HG03354 (cell line): ENCODE measurements around the gene TSGA10IP.
A peak's percentile ranks its signal among the peaks of the same experiment; 100 is the strongest.
"Not testable (repeated sequence)": the region's sequence is repeated elsewhere in the genome, so short reads cannot be mapped to it uniquely, and the experiment has no call there.

Source experiments
- ATAC-seq: cut with Tn5 transposase; IDR thresholded peaks from one replicate; pipeline ENCODE4 v1.9.1; 2021; ENCODE audit warnings: mild to moderate bottlenecking; ENCODE audit not compliant: unreplicated experiment, poor library complexity, severe bottlenecking

The TSGA10IP gene

DNA sequence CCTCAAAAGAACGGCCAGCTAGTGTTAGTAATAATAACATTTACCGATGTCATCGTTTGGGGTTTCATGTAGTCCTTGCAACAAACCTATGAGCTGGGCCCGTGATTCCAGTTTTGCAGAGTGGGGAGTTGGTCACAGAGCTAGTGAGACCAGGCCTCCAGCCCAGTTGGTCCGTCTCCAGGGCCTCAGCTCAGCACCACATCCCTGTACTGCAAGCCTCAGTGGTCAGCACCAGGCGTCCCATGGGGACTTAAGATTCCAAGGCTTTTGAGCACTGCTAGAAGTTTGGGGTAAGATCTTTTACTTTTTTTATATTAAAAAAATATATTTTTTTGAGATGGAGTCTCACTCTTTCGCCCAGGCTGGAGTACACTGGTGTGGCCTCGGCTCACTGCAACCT, 1.1 kb upstream of the TSGA10IP start:
- no peak for ATAC-seq

DNA sequence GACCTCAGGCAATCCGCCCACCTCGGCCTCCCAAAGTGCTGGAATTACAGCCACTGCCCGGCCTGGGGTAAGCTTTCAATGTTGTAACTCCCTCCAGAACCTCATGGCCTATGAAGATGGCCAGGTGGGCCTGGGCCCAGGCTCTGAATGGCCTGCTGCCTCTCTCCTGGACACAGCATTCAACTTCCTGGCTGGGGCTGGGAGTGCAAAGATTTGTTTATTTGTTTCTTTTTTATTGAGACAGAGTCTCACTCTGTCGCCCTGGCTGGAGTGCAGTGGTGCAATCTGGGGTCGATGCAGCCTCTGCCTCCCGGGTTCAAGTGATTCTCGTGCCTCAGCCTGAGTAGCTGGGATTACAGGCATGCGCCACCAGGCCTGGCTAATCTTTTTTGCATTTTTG, 513 bp upstream of the TSGA10IP start:
- no peak for ATAC-seq

GRCh38 chr11:65945941-65946558, 770 bp downstream of the TSGA10IP start:
- no peak for ATAC-seq

DNA sequence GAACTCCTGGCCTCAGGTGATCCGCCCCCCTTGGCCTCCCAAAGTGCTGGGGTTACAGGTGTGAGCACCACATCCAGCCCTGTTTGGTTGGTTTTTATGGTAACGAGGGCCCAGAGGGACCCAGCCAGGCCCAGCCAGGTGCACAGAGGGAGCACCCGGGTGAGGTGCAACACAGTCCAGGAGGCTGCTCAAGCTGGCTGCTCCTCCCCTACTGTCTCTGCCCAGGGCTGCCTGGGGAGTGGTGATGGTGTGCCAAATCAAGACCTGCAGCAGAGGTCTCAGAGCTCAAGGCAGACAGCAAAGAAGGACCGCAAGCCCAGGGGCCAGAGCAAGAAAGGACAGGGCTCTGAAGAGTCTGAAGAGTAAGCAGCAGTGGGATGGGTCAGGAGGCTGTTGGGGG, 1.4 kb downstream of the TSGA10IP start:
- ATAC-seq = no peak

GRCh38 chr11:65947133-65947532, 1.9 kb downstream of the TSGA10IP start:
- ATAC-seq = no peak

DNA sequence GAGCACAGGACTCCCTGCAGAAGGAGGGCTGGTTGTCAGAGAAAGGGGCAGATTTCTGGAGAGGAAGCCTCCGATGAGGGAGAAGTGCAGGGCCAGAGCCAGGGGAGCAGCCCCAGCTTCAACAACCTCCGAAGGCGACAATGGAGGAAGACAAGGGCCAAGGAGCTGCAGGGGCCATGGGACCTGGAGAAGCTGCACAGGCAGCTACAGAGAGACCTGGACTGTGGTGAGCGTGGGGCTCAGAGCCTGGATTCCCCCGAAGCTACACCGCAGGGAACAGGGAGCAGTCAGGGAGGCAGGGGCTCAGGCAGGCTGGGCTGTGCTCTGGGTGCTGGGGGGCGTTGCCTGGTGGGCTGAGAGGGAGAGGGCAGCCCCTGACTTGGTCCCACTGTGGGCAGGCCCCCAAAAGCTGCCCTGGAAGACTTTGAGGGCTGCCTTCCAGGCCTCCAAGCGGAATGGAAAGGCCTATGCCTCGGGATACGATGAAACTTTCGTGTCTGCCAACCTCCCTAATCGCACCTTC, 2.4 kb downstream of the TSGA10IP start:
- ATAC-seq = no peak

DNA sequence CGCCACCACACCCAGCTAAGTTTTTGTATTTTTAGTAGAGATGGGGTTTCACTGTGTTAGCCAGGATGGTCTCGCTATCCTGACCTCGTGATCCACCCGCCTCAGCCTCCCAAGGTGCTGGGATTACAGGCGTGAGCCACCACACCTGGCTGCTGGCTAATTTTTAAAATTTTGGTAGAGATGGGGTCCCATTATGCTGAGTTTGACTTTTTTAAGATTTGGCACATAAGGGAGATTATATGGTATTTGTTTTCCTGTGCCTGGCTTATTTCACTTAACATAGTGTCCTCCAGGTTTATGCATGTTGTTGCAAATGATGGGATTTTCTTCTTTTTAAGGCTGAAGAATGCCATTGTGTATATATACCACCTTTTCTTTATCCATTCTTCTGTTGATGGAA, 5.4 kb downstream of the TSGA10IP start:
- not testable (repeated sequence) for ATAC-seq

- ATAC-seq = not testable (repeated sequence)
These were observed 6.4 kb downstream of the TSGA10IP start for GRCh38 chr11:65951641-65952040.

- no peak for ATAC-seq
These were observed 6.8 kb downstream of the TSGA10IP start for GRCh38 chr11:65952052-65952521.

DNA sequence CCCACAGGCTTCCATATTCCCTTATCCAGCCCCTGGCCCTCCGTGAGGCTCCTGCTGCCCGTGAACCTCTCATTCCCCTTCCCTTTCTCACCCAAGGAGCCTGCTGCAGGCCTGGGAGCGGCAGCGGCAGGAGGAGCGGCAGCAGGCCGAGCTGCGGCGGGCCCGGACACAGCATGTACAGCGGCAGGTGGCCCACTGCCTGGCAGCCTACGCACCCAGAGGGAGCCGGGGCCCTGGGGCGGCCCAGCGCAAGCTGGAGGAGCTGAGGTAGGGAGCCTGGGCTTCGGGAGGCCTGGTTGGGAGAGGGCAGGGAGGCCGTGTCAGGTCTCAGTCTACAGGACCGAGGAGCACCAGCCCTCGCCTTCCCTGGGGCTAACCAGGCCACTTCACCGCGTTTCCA, 8.2 kb downstream of the TSGA10IP start:
- no peak for ATAC-seq

GRCh38 chr11:65954771-65955170, 9.5 kb downstream of the TSGA10IP start:
- no peak for ATAC-seq

- no peak for ATAC-seq
These were observed 13.0 kb downstream of the TSGA10IP start for GRCh38 chr11:65958291-65958690.

GRCh38 chr11:65958774-65959420, 13.6 kb downstream of the TSGA10IP start:
- no peak for ATAC-seq

DNA sequence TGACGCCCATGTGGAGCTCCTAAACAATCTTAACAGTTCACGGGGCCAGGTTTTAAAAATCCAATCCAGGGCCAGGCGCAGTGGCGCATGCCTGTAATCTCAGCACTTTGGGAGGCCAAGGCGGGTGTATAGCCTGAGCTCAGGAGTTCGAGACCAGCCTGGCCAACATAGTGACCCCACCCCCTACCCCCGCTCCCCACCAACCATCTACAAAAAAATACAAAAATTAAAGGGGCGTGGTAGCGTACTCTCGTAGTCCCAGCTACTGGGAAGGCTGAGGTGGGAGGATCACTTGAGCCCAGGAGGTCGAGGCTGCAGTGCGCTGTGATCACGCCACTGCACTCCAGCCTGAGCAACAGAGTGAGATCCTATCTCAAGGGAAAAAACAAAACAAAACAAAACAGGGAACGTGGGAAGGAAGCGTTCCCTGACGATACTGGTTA, 15.6 kb downstream of the TSGA10IP start:
- ATAC-seq = no peak

GRCh38 chr11:65961267-65962140, 16.2 kb downstream of the TSGA10IP start, which contains the start of gene SART1:
TSS of gene SART1 (plus strand) at chr11:65961734. CDS start at chr11:65961781, 47 bp downstream.
- ATAC-seq = peak; percentile 84

DNA sequence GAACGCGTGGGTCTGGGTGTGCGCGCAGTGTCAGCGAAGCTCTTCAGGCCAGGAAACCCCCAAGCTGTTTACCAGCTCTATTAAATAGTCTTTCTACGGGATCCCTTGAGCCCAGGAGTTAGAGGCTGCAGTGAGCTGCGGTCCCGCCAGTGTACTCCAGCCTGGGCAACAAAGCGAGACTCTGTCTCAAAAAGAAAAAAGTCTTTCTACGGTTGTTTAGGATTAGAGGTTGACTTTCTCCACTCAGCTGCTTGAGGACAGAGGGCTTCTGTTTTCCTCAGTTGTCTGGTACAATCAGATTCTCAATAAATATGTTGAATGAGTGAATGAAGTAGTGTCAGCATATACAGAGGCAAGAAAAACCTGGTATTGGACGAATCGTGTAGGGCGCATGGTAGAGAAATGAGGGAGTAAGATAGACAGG, 16.9 kb downstream of the TSGA10IP start:
- ATAC-seq = no peak

DNA sequence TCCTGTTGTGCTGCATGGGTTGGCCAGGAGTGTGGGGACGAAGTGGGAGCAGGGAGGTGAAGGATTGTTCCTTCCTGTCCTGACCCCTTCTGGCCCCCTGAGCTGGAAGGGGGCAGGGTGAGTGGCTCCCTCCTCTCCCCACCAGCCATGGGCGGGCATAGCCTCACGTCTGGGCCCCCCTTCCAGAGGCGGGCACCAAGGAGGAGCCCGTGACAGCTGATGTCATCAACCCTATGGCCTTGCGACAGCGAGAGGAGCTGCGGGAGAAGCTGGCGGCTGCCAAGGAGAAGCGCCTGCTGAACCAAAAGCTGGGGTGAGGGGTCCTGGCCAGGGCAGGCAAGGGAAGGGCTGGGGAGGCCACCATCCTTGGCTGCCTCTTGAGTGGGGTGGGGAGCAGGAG, 19.6 kb downstream of the TSGA10IP start:
- ATAC-seq = no peak

DNA sequence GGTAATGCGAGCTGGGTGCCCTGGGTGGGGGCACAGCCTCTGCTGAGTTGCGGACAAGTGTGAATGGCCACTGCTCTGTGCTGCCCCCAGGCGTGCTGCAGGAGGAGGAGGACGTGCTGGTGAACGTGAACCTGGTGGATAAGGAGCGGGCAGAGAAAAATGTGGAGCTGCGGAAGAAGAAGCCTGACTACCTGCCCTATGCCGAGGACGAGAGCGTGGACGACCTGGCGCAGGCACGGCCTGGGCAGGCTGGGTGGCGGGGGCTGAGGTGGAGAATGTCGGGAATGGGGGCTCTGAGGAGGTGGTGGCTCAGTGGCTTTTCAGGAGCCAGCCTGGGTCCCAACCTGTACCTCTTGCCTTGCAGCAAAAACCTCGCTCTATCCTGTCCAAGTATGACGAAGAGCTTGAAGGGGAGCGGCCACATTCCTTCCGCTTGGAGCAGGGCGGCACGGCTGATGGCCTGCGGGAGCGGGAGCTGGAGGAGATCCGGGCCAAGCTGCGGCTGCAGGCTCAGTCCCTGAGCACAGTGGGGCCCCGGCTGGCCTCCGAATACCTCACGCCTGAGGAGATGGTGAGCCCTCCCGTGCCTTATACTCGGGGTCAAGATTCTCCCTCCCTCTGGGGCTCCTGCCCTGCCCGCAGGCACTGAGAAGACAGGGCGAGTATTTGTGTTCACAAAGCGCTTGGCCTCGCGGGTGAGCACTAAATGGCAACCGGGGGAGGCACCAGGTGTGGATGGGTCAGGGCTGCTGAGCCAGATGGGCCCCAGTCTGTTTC, 20.9 kb downstream of the TSGA10IP start:
- no peak for ATAC-seq

DNA sequence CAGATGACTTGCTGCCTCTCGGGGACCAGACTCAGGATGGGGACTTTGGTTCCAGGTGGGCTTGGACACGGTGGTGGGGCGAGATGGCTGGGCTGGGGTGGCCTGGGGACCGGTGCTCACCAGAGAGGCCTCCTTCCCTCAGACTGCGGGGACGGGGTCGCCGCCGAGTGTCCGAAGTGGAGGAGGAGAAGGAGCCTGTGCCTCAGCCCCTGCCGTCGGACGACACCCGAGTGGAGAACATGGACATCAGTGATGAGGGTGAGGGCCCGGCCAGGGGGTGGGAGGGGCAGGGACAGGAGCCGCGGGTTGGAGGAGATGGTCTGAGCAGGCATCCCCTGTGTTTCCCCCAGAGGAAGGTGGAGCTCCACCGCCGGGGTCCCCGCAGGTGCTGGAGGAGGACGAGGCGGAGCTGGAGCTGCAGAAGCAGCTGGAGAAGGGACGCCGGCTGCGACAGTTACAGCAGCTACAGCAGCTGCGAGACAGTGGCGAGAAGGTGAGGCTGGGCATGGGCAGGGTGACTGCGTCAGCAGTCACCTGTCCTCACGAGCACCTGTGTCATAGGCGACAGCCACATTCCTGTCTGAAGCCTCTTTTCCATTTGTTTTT, 22.2 kb downstream of the TSGA10IP start:
- no peak for ATAC-seq
